HG03039 (cell line): Measurements from ENCODE around the gene KRT79.
A peak's percentile ranks its signal among the peaks of the same experiment; 100 is the strongest.
"Not testable (repeated sequence)": the region's sequence is repeated elsewhere in the genome, so short reads cannot be mapped to it uniquely, and the experiment has no call there.

ENCODE experiments used
- ATAC-seq: cut with Tn5 transposase; IDR thresholded peaks from one replicate; pipeline ENCODE4 v1.9.1; 2021; ENCODE audit warnings: mild to moderate bottlenecking, moderate library complexity; ENCODE audit not compliant: unreplicated experiment

Gene KRT79

GRCh38 chr12:52833922-52834726 is at the start of gene KRT79:
TSS of gene KRT79 (minus strand) at chr12:52834311. CDS start at chr12:52834260, 51 bp downstream.
- no peak for ATAC-seq

GRCh38 chr12:52880499-52880898 is 46.4 kb upstream of the KRT79 start:
- not testable (repeated sequence) for ATAC-seq

GRCh38 chr12:52879394-52880351 is 45.6 kb upstream of the KRT79 start:
- no peak for ATAC-seq

GRCh38 chr12:52878507-52879393 is 44.6 kb upstream of the KRT79 start:
- no peak for ATAC-seq

- ATAC-seq, result no peak
Observed at GRCh38 chr12:52877242-52877641, 43.1 kb upstream of the KRT79 start.

- ATAC-seq, result no peak
Observed at GRCh38 chr12:52876372-52876771, 42.3 kb upstream of the KRT79 start.

GRCh38 chr12:52874573-52875435 is 40.7 kb upstream of the KRT79 start:
- ATAC-seq, result no peak

GRCh38 chr12:52873832-52874572 is 39.9 kb upstream of the KRT79 start:
- ATAC-seq, result peak; percentile 50

GRCh38 chr12:52873513-52873831 is 39.4 kb upstream of the KRT79 start:
- ATAC-seq, result no peak

GRCh38 chr12:52872644-52873389 is 38.7 kb upstream of the KRT79 start:
- ATAC-seq, result no peak

GRCh38 chr12:52871291-52872039 is 37.4 kb upstream of the KRT79 start:
- no peak for ATAC-seq

- ATAC-seq, result peak; percentile 41
Observed at GRCh38 chr12:52870361-52871290, 36.5 kb upstream of the KRT79 start.

GRCh38 chr12:52867642-52868041 is 33.5 kb upstream of the KRT79 start:
- no peak for ATAC-seq

GRCh38 chr12:52867152-52867551 is 33.0 kb upstream of the KRT79 start:
- no peak for ATAC-seq

GRCh38 chr12:52865090-52865944 is 31.2 kb upstream of the KRT79 start:
- ATAC-seq, result no peak

- ATAC-seq, result no peak
Observed at GRCh38 chr12:52862023-52862422, 27.9 kb upstream of the KRT79 start.
